Measurements from ENCODE around the gene PARP9.

PARP9 gene

GRCh38 chr3:122589297-122589696 lies 25.2 kb upstream of the PARP9 start:
- Histone ChIP-seq H3K36me3 (no peaks in the 10 kb centered on the region), H3K4me3 (ENCODE audit: low read depth, low read length) (no peak overlapping the region), H3K9me3 (no peaks in the 10 kb centered on the region), H3K27me3 (peaks cover 5% of the 10 kb centered on the region), H3K4me1 (no peaks in the 10 kb centered on the region)
- no peak for DNase-seq
- TF ChIP-seq CTCF (IDR thresholded peaks at IDR 0.05; ENCODE audit: low read depth, low read length) = no peak

GRCh38 chr3:122587572-122587971 lies 23.5 kb upstream of the PARP9 start:
- H3K4me1 ChIP-seq = no peaks in the 10 kb centered on the region
- H3K4me3 ChIP-seq (ENCODE audit: low read depth, low read length) = no peak overlapping the region
- H3K36me3 ChIP-seq = no peaks in the 10 kb centered on the region
- H3K27me3 ChIP-seq = no peaks in the 10 kb centered on the region; the same call in 1 of the 2 replicates
- TF ChIP-seq CTCF (IDR thresholded peaks at IDR 0.05; ENCODE audit: low read depth, low read length) = no peak
- no peak for DNase-seq
- no peaks in the 10 kb centered on the region for H3K9me3 ChIP-seq

- H3K36me3 ChIP-seq = no peaks in the 10 kb centered on the region
- no peaks in the 10 kb centered on the region for H3K4me1 ChIP-seq
- H3K4me3 ChIP-seq (ENCODE audit: low read depth, low read length) = no peak overlapping the region
Observed at GRCh38 chr3:122586773-122587485, 22.8 kb upstream of the PARP9 start.

GRCh38 chr3:122586098-122586497 lies 22.0 kb upstream of the PARP9 start:
- H3K9me3 ChIP-seq = no peaks in the 10 kb centered on the region
- no peak overlapping the region for H3K4me3 ChIP-seq (ENCODE audit: low read depth, low read length)
- H3K4me1 ChIP-seq = no peaks in the 10 kb centered on the region
- no peak for DNase-seq
- H3K27me3 ChIP-seq = no peaks in the 10 kb centered on the region; the same call in 1 of the 2 replicates
- no peak for TF ChIP-seq CTCF (IDR thresholded peaks at IDR 0.05; ENCODE audit: low read depth, low read length)
- no peaks in the 10 kb centered on the region for H3K36me3 ChIP-seq

More at GRCh38 chr3:122586773-122587485, 22.8 kb upstream of the PARP9 start:
- TF ChIP-seq CTCF (IDR thresholded peaks at IDR 0.05; ENCODE audit: low read depth, low read length) = no peak
- Histone ChIP-seq H3K9me3 (no peaks in the 10 kb centered on the region), H3K27me3 (no peaks in the 10 kb centered on the region; the same call in 1 of the 2 replicates)
- DNase-seq = no peak

- Histone ChIP-seq H3K9me3 (no peaks in the 10 kb centered on the region), H3K4me1 (no peaks in the 10 kb centered on the region), H3K4me3 (ENCODE audit: low read depth, low read length) (no peak overlapping the region), H3K36me3 (no peaks in the 10 kb centered on the region), H3K27me3 (peaks cover 21% of the 10 kb centered on the region)
- no peak for TF ChIP-seq CTCF (IDR thresholded peaks at IDR 0.05; ENCODE audit: low read depth, low read length)
- no peak for DNase-seq
Observed at GRCh38 chr3:122582390-122582789, 18.3 kb upstream of the PARP9 start.

GRCh38 chr3:122581622-122582021 lies 17.5 kb upstream of the PARP9 start:
- no peak for TF ChIP-seq CTCF (IDR thresholded peaks at IDR 0.05; ENCODE audit: low read depth, low read length)
- no peaks in the 10 kb centered on the region for H3K36me3 ChIP-seq
- H3K9me3 ChIP-seq = no peaks in the 10 kb centered on the region

More at GRCh38 chr3:122581622-122582021, 17.5 kb upstream of the PARP9 start:
- no peak for DNase-seq
- H3K4me3 ChIP-seq (ENCODE audit: low read depth, low read length) = no peak overlapping the region
- H3K4me1 ChIP-seq = no peaks in the 10 kb centered on the region
- H3K27me3 ChIP-seq = peaks cover 23% of the 10 kb centered on the region

Measured in BE2C (cell line).